NCI-H82 treated with DMSO at 0.1 percent for 48 hours (cell line): ENCODE measurements around the gene NDUFA13.
A peak's percentile ranks its signal among the peaks of the same experiment; 100 is the strongest.

Experiments used
- DNase-seq: peaks from one replicate; lab custom pipeline; 2025; ENCODE audit not compliant: unreplicated experiment; lab: John Stamatoyannopoulos, UW

NDUFA13 gene

GRCh38 chr19:19544954-19545591 lies 29.0 kb downstream of the NDUFA13 start:
- no peak for DNase-seq

DNA sequence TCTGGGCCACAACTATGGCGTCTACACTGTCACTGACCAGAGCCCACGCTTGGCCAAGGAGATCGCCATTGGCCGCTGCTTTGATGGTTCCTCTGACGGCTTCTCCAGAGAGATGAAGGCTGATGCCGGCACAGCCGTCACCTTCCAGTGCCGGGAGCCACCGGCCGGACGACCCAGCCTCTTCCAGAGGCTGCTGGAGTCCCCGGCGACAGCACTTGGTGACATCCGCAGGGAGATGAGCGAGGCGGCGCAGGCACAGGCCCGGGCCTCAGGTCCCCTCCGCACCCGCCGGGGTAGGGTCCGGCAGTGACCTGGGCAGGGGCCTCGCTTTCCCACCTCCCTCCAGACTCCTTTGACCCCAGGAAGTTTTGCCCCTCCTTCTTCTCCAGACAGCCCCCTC lies 29.7 kb downstream of the NDUFA13 start:
- DNase-seq: no peak

DNA sequence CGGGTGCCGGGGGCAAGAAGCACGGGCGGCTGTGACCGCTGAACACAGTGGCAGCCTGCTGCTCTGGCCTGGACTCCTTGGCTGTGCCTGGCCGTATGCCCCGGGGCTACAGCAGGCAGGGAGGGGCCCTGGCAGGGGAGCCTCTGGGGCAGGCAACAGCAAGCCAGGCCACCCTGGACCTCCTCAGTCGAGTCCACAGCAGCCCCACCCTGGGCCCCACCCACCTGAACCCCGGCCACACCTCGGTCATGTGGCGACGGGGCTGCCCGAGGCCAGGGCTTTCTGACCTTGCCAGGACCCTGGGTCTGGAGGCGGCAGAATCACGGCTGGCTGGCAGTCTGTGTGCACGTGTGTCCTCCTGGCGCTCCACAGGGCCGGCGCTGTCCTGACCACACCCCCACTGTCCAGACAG lies 30.7 kb downstream of the NDUFA13 start:
- DNase-seq: no peak

DNA sequence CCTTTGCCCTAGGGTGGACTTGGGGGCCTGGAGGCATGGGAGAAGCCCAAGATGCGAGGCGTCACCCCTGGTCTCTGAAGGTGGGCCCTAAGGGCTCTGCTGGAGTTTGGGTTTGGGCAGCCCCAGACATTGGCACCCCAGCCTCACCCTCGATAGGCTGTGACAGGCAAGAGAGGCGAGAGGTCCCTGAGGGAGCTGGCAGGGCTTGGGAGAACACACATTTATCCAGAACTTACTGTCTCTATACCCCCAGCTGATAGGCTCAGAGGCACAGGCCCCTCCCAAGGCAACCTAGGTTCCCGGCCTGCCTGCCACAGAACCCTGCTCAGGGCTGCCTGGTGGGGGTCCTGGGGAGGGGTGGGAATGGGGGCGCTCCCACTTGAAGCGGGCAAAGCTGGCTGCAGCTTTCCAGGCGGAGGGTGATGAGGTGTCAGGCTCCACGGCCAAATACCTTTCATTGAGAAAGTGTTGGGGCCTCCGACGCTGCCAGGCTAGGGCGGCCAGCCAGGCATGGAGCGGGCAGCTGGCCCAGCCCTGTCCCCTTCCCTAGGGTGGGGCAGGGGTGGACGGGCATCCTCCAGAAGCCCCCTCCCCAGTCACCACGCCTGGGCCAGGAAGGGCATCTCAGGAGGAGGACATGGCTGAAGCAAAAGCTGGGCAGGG lies 31.8 kb downstream of the NDUFA13 start:
- DNase-seq: no peak

GRCh38 chr19:19548915-19549759 lies 33.1 kb downstream of the NDUFA13 start:
- DNase-seq: no peak

DNA sequence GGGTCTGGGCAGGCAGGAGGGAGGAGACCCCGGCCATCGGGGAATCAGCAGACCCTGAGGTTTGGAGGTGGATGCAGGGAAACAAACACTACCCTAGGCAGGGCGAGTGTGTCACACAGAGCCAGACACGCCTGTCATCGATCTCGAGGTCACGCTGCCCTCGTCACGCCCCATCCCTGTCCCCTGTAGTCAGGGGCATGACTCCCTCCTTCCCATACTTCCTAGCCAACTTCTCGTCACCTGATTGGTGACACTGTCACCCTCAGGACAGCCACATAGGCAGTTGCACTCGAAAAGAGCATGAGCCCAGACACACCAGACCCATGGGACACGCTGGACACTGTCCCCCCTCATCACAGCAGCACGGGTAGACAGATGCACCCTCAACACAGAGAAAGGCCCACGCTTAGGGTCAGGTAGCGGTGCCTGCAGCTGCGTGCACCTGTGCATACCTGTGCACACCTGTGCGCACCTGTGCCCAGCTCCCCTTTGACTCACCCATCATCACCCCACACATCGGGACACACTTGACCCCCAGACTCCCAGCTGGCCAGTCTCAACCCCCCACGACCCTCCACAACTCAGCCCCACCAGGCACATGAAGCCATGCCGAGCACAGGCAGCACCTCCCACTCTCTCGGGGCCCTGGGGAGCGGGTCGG lies 33.9 kb downstream of the NDUFA13 start:
- DNase-seq: no peak

DNA sequence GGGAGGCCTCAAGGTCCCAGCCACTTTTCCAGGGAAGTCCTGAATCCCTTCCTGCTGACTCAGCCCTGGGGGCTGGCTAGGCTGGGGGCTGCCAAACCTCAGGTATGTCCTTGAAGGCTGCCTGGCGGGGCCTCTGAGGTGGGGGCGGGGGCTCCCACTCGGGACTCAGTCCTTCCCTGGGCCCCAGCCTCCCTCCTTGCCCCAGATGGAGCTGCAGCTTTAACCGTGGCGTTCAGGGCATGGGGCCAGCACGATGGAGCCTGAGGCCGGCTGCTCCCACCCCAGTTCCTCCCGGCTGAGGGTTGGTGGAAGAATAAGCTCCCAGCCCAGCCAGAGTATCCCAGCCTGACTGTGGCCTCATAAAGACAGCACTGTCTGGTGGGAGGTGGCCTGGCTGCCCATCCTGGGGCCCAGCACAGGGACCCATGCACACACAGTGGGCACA lies 34.5 kb downstream of the NDUFA13 start:
- no peak for DNase-seq

DNA sequence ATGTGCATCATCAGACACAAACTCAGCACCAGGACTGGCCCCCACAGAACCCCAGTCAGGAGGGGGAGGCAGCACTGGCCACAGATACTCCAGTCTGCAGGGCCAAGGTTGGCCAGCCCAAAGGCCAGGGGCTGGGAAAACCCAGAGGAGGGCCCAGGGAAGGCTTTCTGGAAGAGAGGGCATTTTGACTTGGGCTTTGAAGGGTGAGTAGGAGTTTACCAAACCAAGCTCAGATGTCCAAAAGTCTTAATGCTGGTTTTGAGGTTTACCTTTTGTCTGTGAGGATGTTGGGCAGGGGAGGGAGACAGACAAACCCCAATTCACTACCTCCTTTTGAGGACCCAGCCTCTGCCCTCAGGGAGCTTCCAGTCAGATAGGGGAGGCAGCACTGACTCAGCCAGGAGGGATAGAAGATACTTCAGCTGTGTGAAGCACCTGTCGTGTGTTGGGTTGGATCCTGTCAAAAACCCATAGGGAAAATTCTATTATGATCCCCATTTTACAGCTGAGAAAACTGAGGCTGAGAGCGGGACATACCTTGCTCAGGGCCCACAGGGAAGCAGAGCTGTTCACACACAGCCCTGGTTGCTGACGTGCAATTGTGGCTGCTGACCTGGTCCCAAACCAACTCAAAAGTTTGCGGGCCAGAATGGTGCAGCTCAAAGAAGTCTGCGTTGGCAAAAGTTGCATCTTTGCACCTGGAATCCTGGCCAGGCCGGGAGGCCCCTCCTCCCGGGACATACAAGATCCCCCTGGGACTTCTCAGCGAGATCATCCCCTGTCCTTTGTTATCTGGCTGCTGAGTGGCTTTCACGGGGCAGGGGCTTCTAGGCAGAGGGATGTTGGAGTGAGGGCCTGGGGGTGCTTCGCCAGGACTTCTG lies 35.2 kb downstream of the NDUFA13 start:
- no peak for DNase-seq

DNA sequence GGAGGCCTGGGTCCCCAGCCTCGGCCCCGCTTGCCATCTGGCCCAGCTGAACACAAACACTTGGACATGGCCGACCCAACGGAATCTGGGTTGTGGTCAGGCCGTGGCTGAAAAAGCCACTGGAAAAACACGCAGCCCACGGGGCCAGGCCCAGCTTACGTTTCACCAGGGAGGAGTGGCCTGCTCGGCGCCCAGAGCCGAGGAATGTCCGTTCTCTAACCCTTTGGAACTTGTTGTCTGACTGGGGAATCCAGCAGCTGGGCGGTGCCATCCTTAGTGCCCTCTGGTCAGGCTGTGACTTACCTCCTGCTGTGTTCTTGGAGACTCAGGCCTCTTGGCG lies 35.8 kb downstream of the NDUFA13 start:
- no peak for DNase-seq

GRCh38 chr19:19552798-19553197 lies 36.8 kb downstream of the NDUFA13 start:
- no peak for DNase-seq

GRCh38 chr19:19553670-19554069 lies 37.6 kb downstream of the NDUFA13 start:
- DNase-seq: no peak

GRCh38 chr19:19554074-19555023 lies 38.3 kb downstream of the NDUFA13 start:
- DNase-seq: peak; percentile 29

GRCh38 chr19:19558055-19558454 lies 42.0 kb downstream of the NDUFA13 start:
- DNase-seq: no peak

GRCh38 chr19:19558636-19559035 lies 42.6 kb downstream of the NDUFA13 start:
- no peak for DNase-seq

- no peak for DNase-seq
Observed at GRCh38 chr19:19559931-19560330, 43.9 kb downstream of the NDUFA13 start.

DNA sequence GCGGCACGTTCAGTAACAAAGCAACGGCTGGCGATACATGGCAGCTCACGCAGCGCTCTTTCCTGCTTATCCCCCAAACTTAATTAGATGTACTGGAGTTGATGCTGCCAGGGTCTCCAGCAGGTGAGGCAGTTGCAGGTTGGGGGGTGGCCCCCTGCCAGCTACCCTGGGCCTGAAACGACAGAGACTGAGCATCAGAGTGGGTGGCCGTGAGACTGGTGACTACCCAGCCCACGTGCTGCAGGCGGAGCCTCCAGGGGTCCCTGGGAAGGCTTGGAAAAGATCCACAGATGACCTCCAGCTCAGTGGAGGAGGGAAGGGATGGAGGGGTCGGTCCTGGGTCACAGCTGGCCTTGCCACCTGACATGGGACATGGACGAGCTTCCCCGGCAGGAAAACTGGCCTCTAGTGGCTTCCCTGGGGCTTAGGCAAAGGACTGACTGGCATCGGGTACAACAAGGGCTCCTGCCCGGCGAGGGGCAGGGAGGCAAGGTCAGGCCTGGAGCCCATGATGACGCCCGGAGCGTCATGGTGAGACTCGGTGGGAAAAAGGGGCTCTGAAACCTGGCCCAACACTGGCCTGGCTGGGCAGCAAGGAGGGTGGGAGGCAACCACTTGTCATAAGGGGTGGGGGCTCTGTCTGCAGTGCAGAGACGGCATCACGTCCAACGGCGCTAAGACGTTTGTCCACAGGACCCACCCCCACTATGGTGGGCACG lies 46.1 kb downstream of the NDUFA13 start:
- no peak for DNase-seq

DNA sequence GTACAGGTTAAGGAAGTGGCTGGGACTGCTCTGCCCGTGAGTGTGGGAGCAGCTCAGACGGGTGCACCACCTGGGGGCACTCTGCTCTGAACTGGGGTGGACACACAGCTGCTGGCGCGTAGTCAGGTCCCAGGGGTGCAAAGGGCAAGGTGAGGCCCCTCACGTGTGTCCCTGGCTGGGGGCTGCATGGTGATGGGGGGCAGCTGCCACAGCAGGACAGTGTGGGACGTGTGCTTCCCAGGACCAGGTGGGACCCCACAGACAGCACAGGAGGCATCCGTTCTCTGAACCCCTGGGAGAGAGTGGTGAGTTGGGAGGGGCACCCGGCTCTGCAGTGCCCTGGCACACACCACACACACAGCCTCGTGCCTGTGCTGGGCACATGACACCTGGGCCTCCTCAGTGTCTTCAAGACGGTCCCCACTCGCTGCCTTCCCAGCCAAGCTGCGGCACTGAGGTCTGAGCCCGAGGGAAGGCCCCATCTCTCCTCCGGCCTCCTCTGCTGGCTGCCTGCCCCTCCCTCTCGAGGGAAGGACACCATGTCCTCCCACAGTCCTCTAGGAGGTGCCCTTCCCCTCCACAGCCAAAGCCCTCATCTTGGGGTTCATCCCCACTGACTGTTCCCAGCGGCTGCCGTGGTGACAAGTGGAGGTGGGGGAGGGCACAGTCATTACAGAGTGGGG lies 46.8 kb downstream of the NDUFA13 start:
- DNase-seq: no peak

DNA sequence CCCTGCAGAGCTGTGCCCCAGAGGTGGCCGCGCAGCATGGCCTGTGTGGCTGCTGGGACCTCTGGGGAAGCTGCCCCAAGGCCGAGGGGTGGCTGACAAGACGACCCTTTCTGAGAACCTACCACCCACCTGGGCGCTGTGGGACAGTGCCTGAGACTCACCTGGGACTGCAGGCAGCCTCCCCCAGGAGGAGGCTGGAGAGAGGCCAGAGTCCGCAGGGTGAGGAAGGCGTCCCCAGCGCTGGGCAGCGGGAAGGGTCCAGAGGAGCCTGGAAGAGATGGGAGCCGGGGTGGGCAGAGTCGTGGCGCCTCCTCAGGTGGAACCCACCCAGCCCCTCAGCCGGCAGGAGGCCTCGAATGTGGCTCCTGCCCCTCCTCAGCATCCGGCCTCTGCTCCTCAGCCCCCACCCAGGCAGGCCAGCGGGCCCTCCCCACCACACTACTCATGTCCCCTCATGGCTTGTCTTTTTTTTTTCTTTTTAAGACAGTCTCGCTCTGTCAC lies 47.4 kb downstream of the NDUFA13 start:
- no peak for DNase-seq
